HCT116 (cell line): Measurements from ENCODE around the gene PCK2. TPM values are rescaled to one million over a fixed set of nuclear protein-coding genes. Genes with fewer than 3 reads are reported as not detected.

Source experiments
- ATAC-seq: fragments of 200-7000 bp; cut with Tn5 transposase; 2 replicates; pipeline ENCODE4 v1.9.1; 2020; ENCODE audit warnings: mild to moderate bottlenecking, moderate library complexity
- BruUV-seq: library from RNA; stranded (reverse); fragments of 400-500 nt; replicated peaks from 2 replicates; lab custom pipeline; 2021; lab: Mats Ljungman, UMichigan
- CTCF ChIA-PET: fragments of 300-600 bp; sonication (Branson Sonifier 250); formaldehyde crosslinking; loops from one replicate; lab custom pipeline; 2021; ENCODE audit warnings: antibody characterized with exemption; lab: Charles Lee
- POLR2A ChIA-PET: fragments of 300-600, 350-600 bp; sonication (Branson Sonifier 250); formaldehyde crosslinking; loops from one replicate; lab custom pipeline; 2021; ENCODE audit warnings: antibody characterized with exemption; lab: Charles Lee
- RAD21 ChIA-PET, 2 experiments: fragments of 300-600 bp; sonication (Branson Sonifier 250); formaldehyde crosslinking; loops; one replicate each; lab custom pipeline; 2023; ENCODE audit warnings: low total read pairs in 2 of 2; ENCODE audit not compliant: uncharacterized antibody in 2 of 2, unreplicated experiment in 2 of 2, low non-redundant PET in 1 of 2; lab: Charles Lee
- DNase-seq: peaks from one replicate; pipeline ENCODE4 v3.0.0-alpha.2; 2010; ENCODE audit warnings: low read depth, low spot score
- H2AFZ ChIP-seq: fragments of 200-600 bp; shearing (Covaris generic), sonication (generic); 2 replicates; pipeline ENCODE4 v1.6.1; 2017; ENCODE audit warnings: low read depth, mixed run types, mixed read lengths, antibody characterized with exemption, low read length; ENCODE audit not compliant: poor library complexity, severe bottlenecking
- H3K27ac ChIP-seq: 2 replicates; pipeline ENCODE4 v1.5.1; 2012; ENCODE audit warnings: low read depth, low read length
- H3K27me3 ChIP-seq: fragments of 200-600 bp; sonication (generic); 2 replicates; pipeline ENCODE4 v1.6.1; 2016; ENCODE audit warnings: mixed run types, low read length, mixed read lengths; ENCODE audit not compliant: insufficient read depth
- H3K36me3 ChIP-seq, 2 experiments: fragments of 200-500 bp in 1 of 2; fragments of 200-600 bp in 1 of 2; sonication (Bioruptor generic) in 1 of 2; sonication (generic) in 1 of 2; 2 replicates each; pipeline versions ENCODE4 v1.5.1 to v1.6.1; 2014 to 2016; ENCODE audit warnings: low read length in 2 of 2, inconsistent platforms in 1 of 2, mixed read lengths in 1 of 2, mixed run types in 1 of 2; ENCODE audit not compliant: insufficient read depth in 2 of 2, control insufficient read depth in 1 of 2
- H3K4me1 ChIP-seq, 2 experiments: fragments of 200-600 bp in 1 of 2; sonication (generic) in 1 of 2; 2 replicates each; pipeline versions ENCODE4 v1.5.1 to v1.6.1; 2012 to 2017; ENCODE audit warnings: low read length in 2 of 2, inconsistent platforms in 1 of 2, mild to moderate bottlenecking in 1 of 2, mixed read lengths in 1 of 2, mixed run types in 1 of 2, moderate library complexity in 1 of 2; ENCODE audit not compliant: insufficient read depth in 2 of 2, control insufficient read depth in 1 of 2
- H3K4me2 ChIP-seq: fragments of 200-600 bp; sonication (generic); 2 replicates; pipeline ENCODE4 v1.6.1; 2017; ENCODE audit warnings: mixed run types, low read length, mixed read lengths
- H3K4me3 ChIP-seq, 2 experiments: fragments of 200-600 bp in 1 of 2; sonication (generic) in 1 of 2; replicated peaks in 1 of 2; 2 replicates each; pipeline ENCODE4 v1.5.1; 2011 to 2016; ENCODE audit warnings: low read length in 2 of 2, control low read depth in 1 of 2, low read depth in 1 of 2, mild to moderate bottlenecking in 1 of 2, mixed read lengths in 1 of 2, mixed run types in 1 of 2
- H3K79me2 ChIP-seq: fragments of 200-600 bp; sonication (generic); 2 replicates; pipeline ENCODE4 v1.6.1; 2017; ENCODE audit warnings: mild to moderate bottlenecking, mixed run types, low read length, moderate library complexity, mixed read lengths; ENCODE audit not compliant: insufficient read depth
- H3K9ac ChIP-seq: fragments of 200-600 bp; sonication (generic); 2 replicates; pipeline ENCODE4 v1.6.1; 2016; ENCODE audit warnings: low read length, mixed read lengths
- H3K9me2 ChIP-seq: fragments of 200-600 bp; sonication (generic), shearing (Covaris generic); 2 replicates; pipeline ENCODE4 v1.6.1; 2017; ENCODE audit warnings: mixed run types, mild to moderate bottlenecking, moderate library complexity; ENCODE audit not compliant: insufficient read depth
- H3K9me3 ChIP-seq, 2 experiments: fragments of 200-500 bp in 1 of 2; fragments of 200-600 bp in 1 of 2; sonication (Bioruptor generic) in 1 of 2; sonication (generic) in 1 of 2; 2 replicates each; pipeline ENCODE4 v1.6.1; 2014 to 2017; ENCODE audit warnings: low read length in 2 of 2, mixed read lengths in 2 of 2, inconsistent platforms in 1 of 2, low read depth in 1 of 2, mild to moderate bottlenecking in 1 of 2, mixed run types in 1 of 2, moderate library complexity in 1 of 2; ENCODE audit not compliant: control insufficient read depth in 1 of 2, insufficient read depth in 1 of 2
- H4K20me1 ChIP-seq: fragments of 200-600 bp; sonication (generic), shearing (Covaris generic); 2 replicates; pipeline ENCODE4 v1.6.1; 2017; ENCODE audit warnings: mixed run types, mild to moderate bottlenecking, moderate library complexity; ENCODE audit not compliant: insufficient read depth
- ATF3 ChIP-seq: IDR thresholded peaks from 2 replicates; pipeline ENCODE4 v1.6.1; 2012
- CBX3 ChIP-seq: IDR thresholded peaks from 2 replicates; pipeline ENCODE4 v1.6.1; 2012; ENCODE audit warnings: low read depth
- CEBPB ChIP-seq: IDR thresholded peaks from 2 replicates; pipeline ENCODE4 v1.6.1; 2012; ENCODE audit warnings: low read depth
- ELF1 ChIP-seq: IDR thresholded peaks from 2 replicates; pipeline ENCODE4 v1.6.1; 2012; ENCODE audit warnings: low read depth, borderline replicate concordance
- EZH2 ChIP-seq: fragments of 200-600 bp; sonication (generic); IDR thresholded peaks from 2 replicates; pipeline ENCODE4 v1.6.1; 2017; ENCODE audit warnings: antibody characterized with exemption, mixed run types
- EZH2phosphoT487 ChIP-seq: fragments of 200-600 bp; IDR thresholded peaks from 2 replicates; pipeline ENCODE4 v1.6.1; 2018; ENCODE audit warnings: antibody characterized with exemption, borderline replicate concordance
- FOSL1 ChIP-seq: IDR thresholded peaks from 2 replicates; pipeline ENCODE4 v1.6.1; 2012; ENCODE audit warnings: low read depth
- JUND ChIP-seq: IDR thresholded peaks from 2 replicates; pipeline ENCODE4 v1.6.1; 2012
- MAX ChIP-seq: IDR thresholded peaks from 2 replicates; pipeline ENCODE4 v1.6.1; 2012
- POLR2A ChIP-seq: IDR thresholded peaks from 2 replicates; pipeline ENCODE4 v1.7.0; 2011; ENCODE audit warnings: borderline replicate concordance; ENCODE audit not compliant: insufficient read depth, insufficient read length; ENCODE audit errors: extremely low read depth
- POLR2AphosphoS5 ChIP-seq: IDR thresholded peaks from 2 replicates; pipeline ENCODE4 v1.6.1; 2011; ENCODE audit warnings: mild to moderate bottlenecking, low read depth, low read length, moderate library complexity
- RAD21 ChIP-seq: IDR thresholded peaks from 2 replicates; pipeline ENCODE4 v1.6.1; 2012; ENCODE audit warnings: low read depth, mild to moderate bottlenecking
- SRF ChIP-seq: IDR thresholded peaks from 2 replicates; pipeline ENCODE4 v1.6.1; 2012; ENCODE audit warnings: low read depth
- TCF7L2 ChIP-seq: IDR thresholded peaks from 2 replicates; pipeline ENCODE4 v1.7.0; 2011; ENCODE audit warnings: borderline replicate concordance, inconsistent platforms; ENCODE audit not compliant: insufficient read depth, insufficient read length; ENCODE audit errors: extremely low read depth
- YY1 ChIP-seq: IDR thresholded peaks from 2 replicates; pipeline ENCODE4 v1.6.1; 2011; ENCODE audit warnings: low read length, low read depth, moderate library complexity, mild to moderate bottlenecking; ENCODE audit not compliant: insufficient replicate concordance; ENCODE audit errors: extremely low read depth
- ZFX ChIP-seq: fragments of 450-650 bp; IDR thresholded peaks from 2 replicates; pipeline ENCODE4 v1.6.1; 2017
- ZNF274 ChIP-seq: fragments of 200-500 bp; sonication (Bioruptor generic); IDR thresholded peaks from 2 replicates; pipeline ENCODE4 v1.6.1; 2014; ENCODE audit warnings: mild to moderate bottlenecking, low read depth, low read length, inconsistent platforms
- intact Hi-C: fragments of 100-400 bp; cut with micrococcal nuclease; formaldehyde crosslinking; loops from 2 replicates; pipeline ENCODE4 v1.10.0; 2022
- total RNA-seq: library from RNA; stranded (reverse); gene quantifications from one replicate; pipeline ENCODE4 v1.2.1, GENCODE V29; 2021; ENCODE audit not compliant: unreplicated experiment
- TF ChIP-seq, protein P1 (sequence below): IDR thresholded peaks from 2 replicates; pipeline ENCODE4 v1.6.1; 2012; ENCODE audit warnings: low read depth
- TF ChIP-seq, protein P2 (sequence below), 3 experiments: fragments of 200-600 bp in 1 of 3; sonication (generic) in 1 of 3; IDR thresholded peaks in 2 of 3; conservative IDR thresholded peaks in 1 of 3; 2 replicates each; pipeline ENCODE4 v1.5.1; 2012 to 2017; ENCODE audit warnings: low read depth in 2 of 3, low read length in 2 of 3, antibody characterized with exemption in 1 of 3, borderline replicate concordance in 1 of 3, control low read depth in 1 of 3, mild to moderate bottlenecking in 1 of 3, mixed read lengths in 1 of 3, mixed run types in 1 of 3, moderate library complexity in 1 of 3; ENCODE audit not compliant: insufficient read depth in 1 of 3

Gene PCK2
- total RNA-seq, 1 experiment from 2014 or later, result 94.1 TPM

- TF ChIP-seq SRF, result no peak
- TF ChIP-seq ZNF274, result no peak
- TF ChIP-seq EZH2phosphoT487, result no peak
- TF ChIP-seq POLR2A, result no peak
Observed at GRCh38 chr14:24080142-24080530, 14.0 kb upstream of the PCK2 start (continued).

DNA sequence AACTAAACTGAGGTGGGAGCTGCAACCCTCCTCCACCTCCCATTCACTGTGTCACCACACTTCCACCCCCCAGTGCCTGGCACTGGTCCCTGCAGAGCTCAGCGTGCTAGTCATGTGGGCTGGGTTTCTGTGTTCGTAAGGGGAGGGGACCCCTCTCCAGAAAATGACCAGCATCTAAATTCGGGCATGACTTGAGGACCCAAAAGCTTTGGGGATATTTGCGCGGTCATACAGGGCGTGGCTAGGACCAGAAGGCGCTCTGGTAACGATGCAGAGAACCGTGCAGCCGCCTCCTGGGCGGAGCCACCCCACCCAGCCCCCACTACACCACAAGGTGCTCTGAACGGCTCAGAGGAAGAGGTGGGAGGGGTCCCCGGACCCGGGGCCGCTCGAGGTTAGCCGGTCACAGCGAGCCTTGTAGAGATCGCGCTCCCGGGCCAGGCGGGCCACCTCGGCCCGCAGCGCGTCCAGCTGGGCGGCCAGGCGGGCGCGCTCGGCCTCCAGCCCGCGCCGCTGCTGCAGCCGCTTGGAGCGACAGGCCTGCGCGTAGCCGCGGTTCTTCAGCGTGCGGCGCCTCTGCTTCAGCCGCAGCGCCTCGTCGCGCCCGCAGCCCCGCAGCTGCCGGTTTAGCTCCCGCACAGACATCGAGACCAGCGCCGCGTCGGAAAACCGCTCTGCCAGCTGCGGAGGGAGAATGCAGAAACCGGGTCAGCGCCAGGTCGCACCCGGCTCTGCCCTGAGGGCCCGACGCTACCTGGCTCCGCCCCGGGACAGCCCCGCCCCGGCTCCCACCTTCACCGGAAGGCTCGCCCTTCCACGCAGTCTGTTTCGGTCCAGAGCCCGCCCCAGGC is 13.0 kb upstream of the PCK2 start:
- Histone ChIP-seq H2AFZ (peak overlapping the region; percentile 61), H3K36me3 (no peaks in the 10 kb centered on the region), H3K4me3 (peak overlapping the region; percentile 57 to 68), H3K9me2 (no peaks in the 10 kb centered on the region), H3K9ac (peak overlapping the region; percentile 78), H3K4me2 (peak overlapping the region; percentile 86), H4K20me1 (no peaks in the 10 kb centered on the region), H3K9me3 (no peaks in the 10 kb centered on the region), H3K4me1 (peaks cover 18 to 27% of the 10 kb centered on the region in 2 experiments), H3K27ac (peak overlapping the region; percentile 97), H3K27me3 (no peaks in the 10 kb centered on the region), H3K79me2 (no peaks in the 10 kb centered on the region)
- RAD21 ChIA-PET, result no interaction called here
- ATAC-seq (peak; percentile 93), DNase-seq (no peak)
- POLR2A ChIA-PET, result interaction anchor here (0.7 to 3.7 kb wide), 2 partner anchors 13 to 33 kb away, joined by 3 to 26 read pairs; partner anchors contain the start of gene PCK2
- no TSS peak for BruUV-seq
- intact Hi-C loops, result no loop called here
- CTCF ChIA-PET, result interaction anchor here (1.3 to 3.4 kb wide), 4 partner anchors 10 to 28 kb away, joined by 4 to 42 read pairs (median 16); partner anchors contain the start of gene PCK2
- TF ChIP-seq ATF3 (no peak), YY1 (no peak), JUND (no peak), CEBPB (no peak), POLR2AphosphoS5 (peak; percentile 82), FOSL1 (no peak), EZH2 (no peak), POLR2A (peak; percentile 79), RAD21 (no peak), CBX3 (no peak), ZFX (peak; percentile 93; the same call in 1 of the 2 replicates), MAX (0 out of 2 replicates have a peak, but pooled peaks have one; percentile 39), TCF7L2 (no peak), ELF1 (no peak), EZH2phosphoT487 (no peak)
- TF ChIP-seq, protein P1, sequence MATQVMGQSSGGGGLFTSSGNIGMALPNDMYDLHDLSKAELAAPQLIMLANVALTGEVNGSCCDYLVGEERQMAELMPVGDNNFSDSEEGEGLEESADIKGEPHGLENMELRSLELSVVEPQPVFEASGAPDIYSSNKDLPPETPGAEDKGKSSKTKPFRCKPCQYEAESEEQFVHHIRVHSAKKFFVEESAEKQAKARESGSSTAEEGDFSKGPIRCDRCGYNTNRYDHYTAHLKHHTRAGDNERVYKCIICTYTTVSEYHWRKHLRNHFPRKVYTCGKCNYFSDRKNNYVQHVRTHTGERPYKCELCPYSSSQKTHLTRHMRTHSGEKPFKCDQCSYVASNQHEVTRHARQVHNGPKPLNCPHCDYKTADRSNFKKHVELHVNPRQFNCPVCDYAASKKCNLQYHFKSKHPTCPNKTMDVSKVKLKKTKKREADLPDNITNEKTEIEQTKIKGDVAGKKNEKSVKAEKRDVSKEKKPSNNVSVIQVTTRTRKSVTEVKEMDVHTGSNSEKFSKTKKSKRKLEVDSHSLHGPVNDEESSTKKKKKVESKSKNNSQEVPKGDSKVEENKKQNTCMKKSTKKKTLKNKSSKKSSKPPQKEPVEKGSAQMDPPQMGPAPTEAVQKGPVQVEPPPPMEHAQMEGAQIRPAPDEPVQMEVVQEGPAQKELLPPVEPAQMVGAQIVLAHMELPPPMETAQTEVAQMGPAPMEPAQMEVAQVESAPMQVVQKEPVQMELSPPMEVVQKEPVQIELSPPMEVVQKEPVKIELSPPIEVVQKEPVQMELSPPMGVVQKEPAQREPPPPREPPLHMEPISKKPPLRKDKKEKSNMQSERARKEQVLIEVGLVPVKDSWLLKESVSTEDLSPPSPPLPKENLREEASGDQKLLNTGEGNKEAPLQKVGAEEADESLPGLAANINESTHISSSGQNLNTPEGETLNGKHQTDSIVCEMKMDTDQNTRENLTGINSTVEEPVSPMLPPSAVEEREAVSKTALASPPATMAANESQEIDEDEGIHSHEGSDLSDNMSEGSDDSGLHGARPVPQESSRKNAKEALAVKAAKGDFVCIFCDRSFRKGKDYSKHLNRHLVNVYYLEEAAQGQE, result no peak
- TF ChIP-seq, protein P2, sequence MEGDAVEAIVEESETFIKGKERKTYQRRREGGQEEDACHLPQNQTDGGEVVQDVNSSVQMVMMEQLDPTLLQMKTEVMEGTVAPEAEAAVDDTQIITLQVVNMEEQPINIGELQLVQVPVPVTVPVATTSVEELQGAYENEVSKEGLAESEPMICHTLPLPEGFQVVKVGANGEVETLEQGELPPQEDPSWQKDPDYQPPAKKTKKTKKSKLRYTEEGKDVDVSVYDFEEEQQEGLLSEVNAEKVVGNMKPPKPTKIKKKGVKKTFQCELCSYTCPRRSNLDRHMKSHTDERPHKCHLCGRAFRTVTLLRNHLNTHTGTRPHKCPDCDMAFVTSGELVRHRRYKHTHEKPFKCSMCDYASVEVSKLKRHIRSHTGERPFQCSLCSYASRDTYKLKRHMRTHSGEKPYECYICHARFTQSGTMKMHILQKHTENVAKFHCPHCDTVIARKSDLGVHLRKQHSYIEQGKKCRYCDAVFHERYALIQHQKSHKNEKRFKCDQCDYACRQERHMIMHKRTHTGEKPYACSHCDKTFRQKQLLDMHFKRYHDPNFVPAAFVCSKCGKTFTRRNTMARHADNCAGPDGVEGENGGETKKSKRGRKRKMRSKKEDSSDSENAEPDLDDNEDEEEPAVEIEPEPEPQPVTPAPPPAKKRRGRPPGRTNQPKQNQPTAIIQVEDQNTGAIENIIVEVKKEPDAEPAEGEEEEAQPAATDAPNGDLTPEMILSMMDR (IDR thresholded peaks at IDR 0.05 in 2 of 3, conservative IDR thresholded peaks at IDR 0.05 in 1 of 3; ENCODE audit: borderline replicate concordance in 1 of 3, insufficient read depth in 1 of 3, low read depth in 2 of 3, low read length in 2 of 3), result no peak
